ENCODE data around the gene SLFN11.

DNA sequence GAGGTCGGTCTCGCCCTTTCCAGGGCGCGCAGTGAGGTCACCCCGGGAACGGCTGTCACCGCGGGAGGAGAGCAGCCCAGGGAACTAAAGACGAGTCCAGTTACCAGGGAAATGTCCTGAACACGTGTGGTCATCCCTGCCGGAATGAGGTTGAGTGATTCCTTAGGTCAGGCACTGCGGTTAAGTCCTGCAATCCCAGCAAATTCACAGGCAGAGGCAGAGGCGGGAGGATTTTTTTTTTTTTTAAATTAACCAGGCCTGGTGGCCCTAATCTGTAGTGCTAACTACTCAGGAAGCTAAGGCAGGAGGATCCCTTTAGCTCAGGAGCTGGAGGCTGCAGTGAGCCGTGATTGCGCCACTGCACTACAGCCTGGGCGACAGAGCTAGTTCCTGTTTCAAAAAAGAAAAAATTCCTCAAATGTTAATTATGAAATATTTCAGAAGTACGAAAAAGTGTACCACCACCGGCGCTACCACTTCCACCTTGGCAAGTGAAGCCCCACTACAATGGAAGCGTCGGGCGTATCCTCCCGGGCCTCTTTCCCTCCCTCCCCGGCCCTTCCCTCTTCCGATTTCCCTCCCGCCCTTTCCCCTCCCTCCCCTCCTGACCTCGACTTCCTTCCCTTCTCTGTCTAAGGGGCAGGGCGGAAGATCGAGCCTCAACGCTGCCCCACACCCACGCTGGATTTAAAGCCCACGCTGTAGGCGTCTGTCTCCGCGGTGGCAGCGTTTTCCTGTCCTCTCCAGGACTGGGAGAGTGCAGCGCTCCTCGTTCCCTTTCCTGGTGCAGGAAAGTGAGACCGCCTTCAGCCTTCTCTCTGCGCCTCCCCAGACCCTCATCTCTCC is 27.3 kb downstream of the SLFN11 start:
- TF ChIP-seq CTCF (IDR thresholded peaks at IDR 0.05; ENCODE audit: insufficient read depth, low read depth, low read length) (no peak), EZH2 (IDR thresholded peaks at IDR 0.05; ENCODE audit: insufficient read depth, low read length) (no peak)

Data from astrocyte (in vitro differentiated cells and primary cell).